NOMO-1 treated with DMSO at 0.1 percent for 48 hours (cell line): Measurements from ENCODE around the gene THRB.

Experiments
- DNase-seq: peaks from one replicate; lab custom pipeline; 2025; ENCODE audit not compliant: unreplicated experiment; lab: John Stamatoyannopoulos, UW

The THRB gene

DNA sequence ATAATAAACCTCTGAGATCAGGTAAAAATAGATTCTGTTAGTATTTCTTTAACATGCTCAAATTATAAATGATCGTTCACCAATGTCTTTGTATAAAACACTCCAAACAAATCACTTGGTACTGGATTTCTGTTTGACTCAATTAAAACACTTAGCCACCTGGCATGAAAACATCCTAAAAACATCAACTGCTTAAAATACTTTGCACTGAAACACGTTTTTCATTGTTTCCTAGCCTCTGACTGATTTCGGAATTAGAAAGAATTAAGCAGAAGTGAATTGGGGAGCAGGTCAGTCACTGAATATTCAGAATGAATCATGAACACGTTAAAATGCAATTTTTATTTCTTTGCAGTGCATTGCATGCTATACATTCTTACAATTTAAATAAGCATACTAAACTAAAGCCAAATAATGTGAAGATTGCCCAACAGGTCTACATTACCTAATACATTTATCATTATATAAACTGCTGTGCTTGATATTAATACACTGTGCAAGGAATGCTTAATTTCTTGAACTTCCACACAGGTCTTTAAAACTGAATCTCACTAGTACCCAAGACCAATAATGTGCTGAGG is 1.6 kb downstream of the THRB start:
- no peak for DNase-seq

GRCh38 chr3:24490151-24490550 is 4.5 kb downstream of the THRB start:
- DNase-seq: no peak

DNA sequence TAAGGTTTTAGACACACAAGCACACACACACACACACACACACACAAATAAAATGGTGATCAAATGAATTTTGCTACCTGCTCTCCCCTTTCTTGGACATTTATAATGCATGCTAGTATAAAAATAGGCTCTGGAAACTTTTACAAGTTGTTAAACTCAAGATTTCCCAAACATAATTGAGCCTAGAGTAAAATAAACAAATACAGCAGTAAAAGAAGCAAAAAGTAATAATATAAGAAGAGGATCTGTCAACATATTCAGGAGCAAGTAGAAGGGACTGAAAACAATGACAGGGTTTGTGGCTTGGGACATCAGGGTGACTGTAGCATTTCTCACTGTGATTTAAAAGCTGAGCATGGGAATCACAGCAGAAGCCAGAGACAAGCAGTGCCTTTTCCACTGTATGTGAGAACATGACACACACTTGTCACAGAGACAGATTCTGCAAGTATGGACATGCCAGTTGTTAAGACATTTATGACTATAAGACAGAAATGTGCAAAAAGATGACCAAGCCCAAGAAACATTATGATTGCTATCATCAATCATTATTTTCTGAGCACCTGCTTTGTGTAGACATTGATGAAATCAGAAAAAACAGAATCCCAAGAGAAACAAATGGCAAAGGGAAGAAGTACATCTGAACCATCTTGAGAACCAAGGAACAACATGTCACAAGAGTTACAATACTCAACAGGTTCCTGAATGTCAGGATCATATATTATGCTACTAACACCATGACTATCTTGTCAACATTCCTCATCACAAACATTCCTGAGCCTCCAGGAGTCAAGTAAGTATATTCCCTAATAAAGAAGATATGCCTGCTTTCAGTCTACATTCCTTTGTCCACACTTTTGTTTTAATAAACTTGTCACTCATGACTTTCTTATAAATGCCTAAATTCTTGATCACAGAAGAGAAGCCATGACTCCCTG is 7.1 kb downstream of the THRB start:
- DNase-seq: no peak

- DNase-seq: no peak
Observed at GRCh38 chr3:24485511-24485910, 9.1 kb downstream of the THRB start.

GRCh38 chr3:24483873-24484272 is 10.8 kb downstream of the THRB start:
- DNase-seq: peak; percentile 21

- DNase-seq: no peak
Observed at GRCh38 chr3:24482096-24482705, 12.4 kb downstream of the THRB start.

- no peak for DNase-seq
Observed at GRCh38 chr3:24481193-24481592, 13.5 kb downstream of the THRB start.

DNA sequence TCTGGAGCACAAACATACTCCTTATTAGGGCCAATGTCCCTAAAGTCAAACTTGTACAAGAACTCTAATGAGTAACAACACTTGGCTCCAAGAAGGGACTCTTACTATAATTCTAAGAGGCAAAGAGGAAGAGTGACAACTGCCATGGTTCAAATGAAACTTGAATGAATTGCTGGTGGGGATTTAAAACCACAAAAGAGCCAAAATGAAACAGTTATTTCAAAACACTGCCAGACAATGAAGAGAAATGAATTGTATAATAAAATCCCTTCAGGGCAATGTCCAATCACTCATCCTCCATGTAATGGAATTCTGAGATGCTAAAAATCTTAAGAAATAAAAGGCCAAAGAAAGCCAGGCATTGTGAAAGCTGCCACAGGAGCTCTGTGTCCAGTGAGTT is 14.2 kb downstream of the THRB start:
- no peak for DNase-seq

DNA sequence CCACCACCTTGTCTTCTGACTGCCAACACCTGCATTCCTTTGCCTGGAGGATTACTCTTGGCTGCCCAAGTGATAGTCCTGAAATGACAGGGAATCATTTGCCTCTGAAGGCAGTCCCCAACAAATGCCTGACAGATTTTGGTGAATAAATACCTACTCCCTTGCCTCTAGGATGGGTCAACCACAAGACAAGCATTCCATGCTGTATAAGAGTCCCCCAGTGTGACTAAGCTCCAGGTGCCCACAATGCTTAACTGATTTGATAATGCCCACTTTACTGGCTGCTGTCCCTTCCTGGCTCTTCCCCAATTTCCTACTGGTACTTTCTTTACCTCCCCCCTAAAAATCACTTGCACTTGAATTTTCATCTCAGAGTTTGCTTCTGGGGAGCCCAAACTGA is 14.8 kb downstream of the THRB start:
- DNase-seq: no peak

GRCh38 chr3:24476871-24477656 is 17.6 kb downstream of the THRB start:
- no peak for DNase-seq

DNA sequence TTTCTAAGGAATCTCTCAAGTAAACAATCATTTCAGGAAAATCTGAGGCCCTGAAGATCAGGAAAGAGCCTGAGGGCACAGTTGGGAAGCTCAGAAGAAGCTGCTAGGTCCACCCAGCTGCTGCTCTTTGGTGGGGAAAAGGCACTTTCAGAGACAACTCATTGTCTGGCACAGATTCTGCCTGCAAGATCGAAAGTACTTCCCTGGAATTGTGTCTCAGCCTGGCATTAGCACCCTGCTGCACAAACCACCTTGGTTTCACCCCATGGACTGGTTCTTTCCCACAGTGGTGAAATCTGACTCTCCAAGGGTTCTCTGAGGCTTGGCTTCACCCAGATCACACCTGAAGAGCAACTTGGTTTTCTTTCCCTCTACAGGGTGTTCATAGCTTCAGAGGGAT is 18.7 kb downstream of the THRB start:
- no peak for DNase-seq

GRCh38 chr3:24474862-24475261 is 19.8 kb downstream of the THRB start:
- DNase-seq: no peak

DNA sequence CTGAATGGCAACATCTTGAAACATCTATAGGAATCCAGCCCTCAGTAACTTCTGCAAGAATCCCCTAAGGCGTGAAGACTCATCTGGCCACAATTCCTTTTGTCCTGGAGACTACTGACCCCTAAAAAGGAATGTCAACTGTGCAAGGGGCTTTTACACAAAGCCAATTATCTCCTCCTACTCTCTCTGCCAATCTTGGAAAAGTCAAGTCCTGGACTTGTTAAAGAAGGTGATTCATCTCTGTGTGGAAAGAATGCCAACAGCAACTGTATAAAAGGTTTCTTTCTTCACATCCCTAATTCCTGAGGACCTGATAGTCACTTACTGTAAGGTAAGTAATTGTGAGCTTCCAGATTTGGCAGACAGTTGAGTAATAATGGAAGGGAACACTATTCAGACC is 22.3 kb downstream of the THRB start:
- no peak for DNase-seq

DNA sequence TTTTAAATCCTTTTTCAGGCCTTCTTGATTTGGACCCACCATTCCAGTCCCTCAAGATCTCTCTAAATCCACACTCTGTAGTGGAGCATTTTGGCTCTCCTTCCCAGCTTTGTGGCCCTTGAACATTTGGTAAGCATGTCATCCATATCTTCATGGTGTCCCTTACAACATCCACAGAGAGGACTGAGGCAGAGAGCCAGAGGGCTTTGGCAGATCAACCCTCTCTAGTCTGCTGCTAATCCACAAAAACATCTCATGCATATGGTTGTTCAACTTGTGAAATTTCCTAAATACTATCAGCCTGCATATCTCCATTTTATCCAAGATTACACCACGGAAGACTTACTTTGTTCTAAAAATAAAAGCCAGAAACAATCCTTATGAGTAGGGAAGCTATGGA is 23.2 kb downstream of the THRB start:
- DNase-seq: no peak

- DNase-seq: no peak
Observed at GRCh38 chr3:24470277-24470676, 24.4 kb downstream of the THRB start.

- no peak for DNase-seq
Observed at GRCh38 chr3:24464389-24464788, 30.3 kb downstream of the THRB start.

DNA sequence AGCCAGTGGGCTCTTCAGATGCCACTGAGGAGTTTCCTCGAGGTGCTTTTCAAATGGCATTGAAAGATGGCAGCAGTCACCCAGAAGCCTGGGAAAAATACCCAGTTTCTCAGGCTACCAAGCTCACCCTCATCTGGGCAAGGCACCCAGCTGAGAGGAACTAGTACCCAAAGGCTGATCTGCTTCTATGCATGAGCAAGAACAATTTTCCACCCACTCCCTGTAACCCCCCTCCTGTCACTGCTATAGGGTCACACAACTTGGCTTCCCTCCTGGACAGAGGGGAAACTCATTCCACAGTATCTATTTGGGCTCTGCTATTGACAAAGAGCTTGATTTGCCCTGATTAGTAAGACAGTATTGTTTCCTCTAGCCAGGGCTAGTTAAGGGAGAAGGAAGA is 31.9 kb downstream of the THRB start:
- no peak for DNase-seq

- DNase-seq: no peak
Observed at GRCh38 chr3:24460974-24461373, 33.7 kb downstream of the THRB start.

- no peak for DNase-seq
Observed at GRCh38 chr3:24457719-24458118, 36.9 kb downstream of the THRB start.

DNA sequence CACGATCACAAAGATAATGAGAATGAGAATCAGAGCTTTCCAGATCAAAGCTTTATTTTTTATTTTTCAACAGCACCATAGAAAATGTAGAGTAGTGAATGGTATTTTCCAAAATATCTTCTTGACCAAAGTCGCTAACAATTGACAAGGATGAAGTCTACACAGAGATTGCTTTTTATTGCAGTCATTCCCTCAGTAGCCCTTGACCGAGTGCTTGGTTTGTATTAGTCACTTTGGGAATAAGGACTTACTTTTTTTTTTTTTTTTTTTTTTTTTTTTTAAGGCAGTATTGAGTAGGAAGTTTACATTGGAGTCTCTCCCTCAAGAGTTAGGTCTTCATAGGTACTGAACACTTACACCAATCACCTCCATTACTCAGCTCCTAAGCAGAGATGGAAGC is 39.8 kb downstream of the THRB start:
- no peak for DNase-seq

DNA sequence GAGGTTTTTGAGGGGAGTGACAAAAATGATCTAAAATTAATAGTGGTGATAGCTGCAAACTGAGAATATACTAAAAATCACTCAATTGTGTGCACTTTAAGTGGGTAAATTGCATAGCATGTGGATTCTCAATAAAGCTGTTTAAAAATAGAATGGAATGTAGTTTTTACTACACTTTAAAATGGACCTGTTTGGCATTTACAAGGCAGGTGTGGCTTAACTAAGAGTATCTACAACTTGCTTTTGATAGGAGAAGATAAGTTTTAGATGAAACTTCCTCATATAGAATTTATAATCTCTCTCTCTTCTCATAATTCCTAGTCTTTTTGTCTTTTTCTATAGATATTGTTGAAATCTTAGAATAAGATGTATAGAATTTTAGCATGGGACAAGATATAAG is 40.3 kb downstream of the THRB start:
- DNase-seq: no peak
